ENCODE measurements around the gene EML3. TPM values are rescaled to one million over a fixed set of nuclear protein-coding genes. Genes with fewer than 3 reads are reported as not detected.

Gene EML3
- polyA plus RNA-seq, 6 donors from 2014 or later = 9.7 to 15.5 (median 12.5) TPM

DNA sequence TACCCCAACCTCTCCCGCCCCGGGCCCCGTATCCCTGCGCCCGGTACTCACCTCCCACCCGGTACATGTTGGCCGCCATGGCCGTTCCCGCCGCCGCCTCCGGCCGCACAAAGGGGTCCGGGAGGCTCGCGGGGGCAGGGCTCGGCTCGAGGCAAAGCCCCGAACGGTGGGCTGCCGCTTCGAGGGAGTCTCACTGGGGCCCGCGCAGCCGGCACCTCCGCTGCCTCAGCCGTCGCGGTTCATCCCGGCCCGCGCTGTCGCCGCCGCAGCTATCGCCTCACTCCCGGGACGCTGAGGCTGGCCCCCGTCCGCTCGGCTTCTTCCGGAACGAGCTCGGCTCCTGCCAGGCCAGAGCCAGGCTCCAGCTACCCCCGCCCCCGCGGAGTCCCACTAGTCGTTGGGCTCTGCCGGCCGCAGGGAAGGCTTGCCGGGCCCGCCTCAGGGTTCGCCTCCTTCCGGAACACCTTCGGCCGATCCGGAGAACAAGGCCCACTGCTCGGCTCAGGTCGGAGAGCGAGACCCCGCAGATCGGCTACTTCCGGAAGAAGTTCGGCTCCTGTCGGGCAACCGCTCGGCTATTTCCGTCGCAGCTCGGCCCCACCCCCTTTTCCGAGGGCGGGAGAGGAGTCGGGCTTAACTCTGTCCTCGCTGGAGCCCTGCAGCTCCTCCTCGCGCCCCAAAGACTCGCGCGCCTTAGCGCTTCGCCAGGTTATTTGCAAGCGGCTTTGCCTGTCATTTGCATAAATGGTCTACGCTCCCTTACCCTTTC, 11.0 kb downstream of the EML3 start, which contains the start of gene MTA2:
Gene MTA2, minus strand, starts transcription at position 494 of the 769 bp plus-strand sequence. Its CDS starts 415 bp downstream, at position 79.
- Mint-ChIP-seq H3K27ac (peak within 1 kb of the TSS; percentile 89 to 98 (median 97)), H3K27me3 (no peaks in the 10 kb centered on the region), H3K9me3 (peaks cover 0 to 5% (median 0%) of the 10 kb centered on the region in 7 donors), H3K4me1 (peaks cover 45 to 69% (median 48%) of the 10 kb centered on the region in 3 donors), H3K36me3 (peaks cover 13 to 36% of the 10 kb centered on the region in 2 donors), H3K4me3 (peak within 1 kb of the TSS; percentile 92 to 97 (median 94))
- ATAC-seq (ENCODE audit: low read depth in 2 of 2) (peak; percentile 75 to 79), DNase-seq (peak; percentile 100)

DNA sequence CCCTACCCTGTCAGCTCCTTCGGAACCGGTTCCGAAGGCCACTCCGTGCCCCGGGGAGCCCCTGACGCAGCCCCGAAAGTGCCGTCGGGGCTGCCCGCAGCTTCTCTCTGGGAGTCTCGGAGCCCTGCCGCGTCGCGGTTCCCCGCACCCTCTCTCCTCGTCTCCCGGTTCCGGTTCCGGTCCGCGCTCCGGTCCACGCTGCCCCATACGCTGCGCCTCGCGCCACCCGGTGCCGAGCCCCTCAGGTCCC, 11.5 kb downstream of the EML3 start:
- peaks cover 0 to 5% (median 0%) of the 10 kb centered on the region in 7 donors for H3K9me3 Mint-ChIP-seq
- H3K36me3 Mint-ChIP-seq = peaks cover 13 to 36% of the 10 kb centered on the region in 2 donors
- no peak for DNase-seq
- H3K4me1 Mint-ChIP-seq = peaks cover 45 to 69% (median 48%) of the 10 kb centered on the region in 3 donors
- H3K4me3 Mint-ChIP-seq = peak overlapping the region; percentile 89 to 97 (median 94)
- peak overlapping the region; percentile 81 to 98 (median 90) for H3K27ac Mint-ChIP-seq
- no peaks in the 10 kb centered on the region for H3K27me3 Mint-ChIP-seq
- ATAC-seq (ENCODE audit: low read depth in 2 of 2) = peak in 1 of 2 donors; percentile 2

DNA sequence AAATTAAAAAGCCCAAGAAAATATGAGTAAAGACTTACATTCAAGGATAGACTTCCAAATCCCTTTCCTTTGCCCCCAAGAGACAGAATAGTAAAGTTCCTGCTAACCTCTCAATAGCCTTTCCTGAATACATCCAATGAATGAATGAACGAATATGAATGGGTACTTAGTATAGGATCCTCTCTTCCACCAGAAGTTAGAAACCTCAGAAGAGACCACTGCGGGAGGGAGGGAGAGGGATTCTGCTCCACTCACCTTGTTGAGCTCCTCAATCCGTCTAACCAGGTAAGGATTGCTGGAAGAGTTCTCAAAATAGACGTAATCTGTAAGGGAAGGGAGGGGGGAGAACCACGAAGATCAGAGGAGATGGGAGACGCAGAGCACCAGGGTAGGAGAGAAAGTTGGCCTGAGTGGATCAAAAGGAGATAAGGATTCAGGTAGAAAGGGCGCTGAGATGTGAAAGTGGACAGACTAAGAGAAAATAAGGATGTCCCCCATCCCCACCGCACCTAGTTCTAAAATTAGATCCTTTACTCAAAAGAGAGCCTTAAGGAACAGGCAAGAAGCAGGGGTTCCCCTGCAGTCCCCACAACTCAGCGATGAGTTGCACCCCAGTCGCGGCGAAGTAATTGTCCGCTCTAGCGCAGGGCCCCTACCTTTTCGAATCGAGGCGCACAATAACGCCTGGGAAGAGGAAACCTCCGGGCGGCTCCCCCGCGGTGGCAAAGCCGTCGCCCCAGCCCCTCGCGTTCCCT, 12.0 kb downstream of the EML3 start:
- no peak for DNase-seq
- Mint-ChIP-seq H3K27ac (peak overlapping the region; percentile 87 to 98 (median 92)), H3K4me3 (peak overlapping the region; percentile 89 to 97 (median 94)), H3K27me3 (no peaks in the 10 kb centered on the region), H3K9me3 (peaks cover 0 to 5% (median 0%) of the 10 kb centered on the region in 7 donors), H3K36me3 (peaks cover 13 to 38% of the 10 kb centered on the region in 2 donors), H3K4me1 (peaks cover 45 to 69% (median 48%) of the 10 kb centered on the region in 3 donors)
- ATAC-seq (ENCODE audit: low read depth in 2 of 2) = no peak

DNA sequence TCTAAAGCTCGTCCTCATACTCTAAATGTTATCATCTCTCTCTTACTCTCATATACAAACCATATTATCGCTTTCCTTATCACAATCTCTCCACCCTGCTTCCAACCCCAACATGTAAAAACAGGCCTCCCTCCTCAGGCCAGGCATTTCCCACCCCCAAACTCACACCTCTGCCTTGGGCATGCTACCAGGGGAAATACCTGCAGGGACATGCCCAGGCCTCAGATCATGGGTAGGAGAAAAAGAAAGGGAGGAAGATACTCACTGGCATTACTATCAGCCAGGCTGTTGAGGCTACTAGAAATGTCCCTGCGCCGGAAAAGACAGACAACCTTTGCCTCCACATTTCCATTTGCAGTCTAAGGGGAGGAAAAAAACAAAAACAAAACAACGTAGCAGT, 12.7 kb downstream of the EML3 start:
- no peak for ATAC-seq (ENCODE audit: low read depth in 2 of 2)
- no peak for DNase-seq
- Mint-ChIP-seq H3K4me3 (peak overlapping the region; percentile 89 to 97 (median 94)), H3K36me3 (peaks cover 13 to 45% of the 10 kb centered on the region in 2 donors), H3K4me1 (peaks cover 41 to 66% (median 48%) of the 10 kb centered on the region in 3 donors), H3K27me3 (no peaks in the 10 kb centered on the region), H3K9me3 (peaks cover 0 to 5% (median 0%) of the 10 kb centered on the region in 7 donors), H3K27ac (peak overlapping the region; percentile 66 to 98 (median 94))

DNA sequence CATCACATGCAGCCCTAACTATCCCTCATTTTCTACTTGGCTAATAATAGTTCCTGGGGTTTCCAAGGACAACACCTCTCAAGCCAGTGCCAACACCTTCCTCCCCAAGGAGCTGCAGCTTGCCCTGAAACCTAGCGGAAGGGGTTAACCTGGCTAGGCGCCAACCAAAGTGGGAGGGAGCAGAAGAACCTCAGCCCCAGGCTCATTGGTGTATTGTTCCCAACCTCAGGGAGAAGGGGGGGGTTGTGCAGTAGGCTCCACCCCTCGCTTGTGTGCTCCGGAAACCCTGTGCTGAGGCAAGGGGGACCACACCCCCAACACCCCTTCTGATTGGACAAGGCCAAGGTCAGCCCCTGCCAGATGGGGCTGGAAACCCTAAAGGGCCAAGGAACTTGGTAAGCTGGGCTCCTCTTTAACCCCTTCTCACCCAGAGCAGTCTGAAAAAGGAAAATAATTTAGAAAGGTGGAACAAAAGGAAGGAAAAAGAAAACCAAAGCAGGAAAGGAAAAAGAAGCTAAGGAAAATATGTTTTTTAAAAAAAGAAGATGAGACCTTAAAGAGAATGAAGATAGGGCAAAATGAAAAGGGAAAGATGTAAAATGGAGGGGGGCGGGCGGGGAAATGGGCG, 13.4 kb downstream of the EML3 start:
- Mint-ChIP-seq H3K36me3 (peaks cover 20 to 52% of the 10 kb centered on the region in 2 donors), H3K4me1 (peaks cover 41 to 58% (median 48%) of the 10 kb centered on the region in 3 donors)

DNA sequence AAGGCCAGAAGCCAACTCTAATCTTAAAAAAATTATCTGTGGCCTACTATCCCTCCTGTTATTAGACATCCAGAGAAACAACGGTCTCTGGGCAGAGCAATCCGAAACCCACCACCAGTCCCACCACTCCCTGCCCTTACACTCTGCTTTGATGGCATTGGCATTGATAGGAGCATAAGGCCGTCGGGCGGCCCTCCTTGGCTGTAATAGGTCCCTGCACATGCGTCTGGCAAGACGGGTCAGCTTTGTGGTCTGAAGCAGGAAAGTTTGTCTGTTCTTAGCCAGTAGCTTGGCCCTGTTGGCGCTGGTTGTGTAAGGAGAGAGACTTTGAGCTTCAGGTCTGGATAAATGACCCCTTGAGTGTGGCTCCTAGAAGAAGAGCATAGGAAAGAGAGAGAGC, 17.5 kb downstream of the EML3 start:
- ATAC-seq (ENCODE audit: low read depth in 2 of 2) (no peak), DNase-seq (no peak)
- peaks cover 0 to 5% (median 0%) of the 10 kb centered on the region in 7 donors for H3K9me3 Mint-ChIP-seq
- peaks cover 21 to 58% of the 10 kb centered on the region in 2 donors for H3K36me3 Mint-ChIP-seq
- peak overlapping the region in 1 of 8 donors; percentile 4 for H3K4me3 Mint-ChIP-seq
- H3K27ac Mint-ChIP-seq = peak overlapping the region in 2 of 6 donors; percentile 75 to 84
- no peaks in the 10 kb centered on the region for H3K27me3 Mint-ChIP-seq
- peaks cover 40 to 62% (median 59%) of the 10 kb centered on the region in 3 donors for H3K4me1 Mint-ChIP-seq

More for the DNA sequence above, 13.4 kb downstream of the EML3 start:
- ATAC-seq (ENCODE audit: low read depth in 2 of 2) (peak; percentile 56 to 57), DNase-seq (peak; percentile 88)
- H3K4me3 Mint-ChIP-seq = peak overlapping the region; percentile 87 to 97 (median 92)
- H3K9me3 Mint-ChIP-seq = peaks cover 0 to 5% (median 0%) of the 10 kb centered on the region in 7 donors
- H3K27ac Mint-ChIP-seq = peak overlapping the region; percentile 91 to 98 (median 97)
- H3K27me3 Mint-ChIP-seq = no peaks in the 10 kb centered on the region

DNA sequence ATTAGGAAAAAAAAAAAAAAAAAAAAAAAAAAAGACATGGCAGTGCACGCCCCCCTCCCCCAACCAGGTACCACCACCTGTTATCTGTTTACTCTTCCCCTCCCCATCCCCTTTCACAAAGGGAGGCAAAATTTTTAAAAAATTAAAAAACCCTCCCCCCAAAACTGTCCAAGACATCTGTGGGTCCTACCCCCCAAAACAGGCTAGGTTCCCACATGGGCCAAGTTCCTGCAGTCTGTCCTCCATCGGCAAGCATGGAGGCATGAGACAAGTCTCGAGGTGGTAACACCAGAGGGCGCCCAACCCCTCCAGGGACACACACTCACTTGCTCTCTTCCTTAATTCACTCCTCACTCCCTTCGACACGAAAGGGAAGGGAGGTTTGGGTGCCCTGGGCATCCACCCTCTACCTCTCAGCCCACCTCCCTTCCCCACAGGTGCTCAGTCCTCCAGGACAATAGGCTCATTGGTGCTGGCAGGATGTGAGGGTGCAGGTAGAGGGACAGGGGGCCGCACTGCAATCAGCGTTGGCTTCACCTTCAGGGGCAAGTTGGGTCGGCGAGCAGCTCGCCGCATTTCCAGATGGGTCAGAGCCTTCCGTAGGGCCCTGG, 19.0 kb downstream of the EML3 start:
- Mint-ChIP-seq H3K4me1 (peaks cover 24 to 55% (median 43%) of the 10 kb centered on the region in 3 donors), H3K27me3 (no peaks in the 10 kb centered on the region), H3K27ac (peak overlapping the region in 5 of 6 donors; percentile 57 to 95 (median 91)), H3K4me3 (peak overlapping the region; percentile 67 to 90 (median 82)), H3K36me3 (peaks cover 13 to 42% of the 10 kb centered on the region in 2 donors), H3K9me3 (no peaks in the 10 kb centered on the region)
- DNase-seq = peak; percentile 58
- no peak for ATAC-seq (ENCODE audit: low read depth in 2 of 2)

DNA sequence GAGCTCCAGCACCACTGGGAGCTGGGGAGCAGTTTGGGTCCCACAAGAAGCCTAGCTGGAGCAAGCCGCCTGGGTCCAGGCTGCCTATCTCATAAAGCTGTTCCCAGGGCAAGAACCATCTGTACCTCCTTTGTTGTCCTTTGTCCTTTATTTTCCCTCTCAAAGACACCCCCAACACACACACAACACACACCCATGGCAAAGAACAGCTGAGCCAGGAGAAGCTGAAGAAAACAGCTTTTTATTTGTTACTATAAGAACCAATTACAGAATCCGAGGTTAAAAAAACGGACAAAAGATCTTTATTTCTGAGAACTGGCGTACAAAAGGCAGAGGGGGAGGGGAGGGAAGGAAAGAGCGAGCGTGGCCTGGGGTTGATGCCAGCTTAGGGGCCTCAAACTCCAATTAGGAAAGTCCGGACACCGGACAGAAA, 19.6 kb downstream of the EML3 start:
- no peak for DNase-seq
- Mint-ChIP-seq H3K4me3 (peak overlapping the region in 4 of 8 donors; percentile 25 to 84 (median 61)), H3K9me3 (no peaks in the 10 kb centered on the region), H3K27ac (peak overlapping the region in 2 of 6 donors; percentile 95 to 98), H3K27me3 (no peaks in the 10 kb centered on the region), H3K36me3 (peaks cover 13 to 37% of the 10 kb centered on the region in 2 donors), H3K4me1 (peaks cover 19 to 50% (median 37%) of the 10 kb centered on the region in 3 donors)
- no peak for ATAC-seq (ENCODE audit: low read depth in 2 of 2)

DNA sequence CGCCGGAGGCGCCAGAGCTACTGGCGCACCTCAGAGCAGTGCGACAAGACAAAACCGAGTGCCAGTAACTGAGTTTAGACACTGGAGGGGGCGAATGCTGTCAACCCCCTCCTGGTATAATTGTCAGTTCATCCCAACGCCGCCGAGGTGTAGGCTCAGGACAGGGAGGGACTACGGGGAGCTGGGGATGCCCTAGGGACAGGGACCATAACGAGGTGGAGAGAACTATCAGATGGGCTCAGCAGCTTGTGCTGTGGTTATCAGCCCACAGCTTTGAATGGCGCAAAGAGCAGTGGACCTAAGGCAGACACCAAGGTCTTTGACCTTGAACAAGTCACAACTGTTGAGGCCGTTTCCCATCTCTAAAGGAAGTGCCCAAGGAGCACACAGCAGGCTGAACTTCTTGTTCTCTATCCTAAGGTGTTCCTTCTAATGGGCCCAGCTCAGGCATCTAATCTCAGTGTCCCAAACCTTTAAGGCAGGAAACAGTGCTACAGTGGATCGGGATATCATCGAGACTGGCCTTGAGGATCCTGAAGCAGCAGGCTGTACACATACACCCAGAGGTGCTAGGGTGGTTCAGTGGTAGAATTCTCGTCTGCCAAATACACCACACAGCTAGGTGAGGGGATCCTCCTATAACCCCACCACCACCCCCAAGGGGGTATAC, 20.3 kb downstream of the EML3 start:
- ATAC-seq (ENCODE audit: low read depth in 2 of 2) = no peak

DNA sequence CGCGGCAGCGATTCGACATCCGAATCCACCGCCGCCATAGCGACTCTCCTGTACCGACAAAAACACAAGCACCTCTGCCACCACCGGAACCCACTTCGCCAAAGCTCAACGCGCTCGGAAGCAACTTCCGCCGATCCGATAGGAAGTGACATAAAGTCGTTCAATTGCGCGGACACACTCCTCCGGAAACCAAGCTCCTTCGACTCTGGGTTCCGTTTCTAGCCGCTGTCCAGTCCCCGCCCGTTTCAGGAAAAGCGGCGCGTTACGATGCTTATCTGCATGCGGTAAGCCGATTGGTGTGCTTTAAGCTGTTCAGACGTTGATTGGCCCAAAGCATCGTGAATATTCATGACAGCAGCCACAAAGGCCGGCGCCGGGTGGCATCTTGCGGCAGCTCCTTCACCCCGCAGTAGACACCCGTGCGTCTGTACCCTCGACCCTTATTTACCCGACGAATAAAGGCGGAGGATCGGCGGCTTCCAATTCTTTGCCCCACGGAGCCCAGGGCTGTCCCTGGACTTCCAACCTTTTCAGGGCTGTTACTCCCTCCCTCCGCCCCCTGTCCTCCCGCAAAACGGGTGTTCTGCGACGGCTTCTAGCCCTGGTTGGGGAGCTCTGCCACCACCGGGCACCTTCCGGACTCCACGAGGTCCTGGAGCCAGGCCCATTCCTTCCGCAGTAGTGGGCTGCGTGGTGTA, 21.0 kb downstream of the EML3 start, which contains the start of gene TUT1:
Gene TUT1, minus strand, starts transcription at position 76 of the 698 bp plus-strand sequence. Its CDS starts 38 bp downstream, at position 38.
- Mint-ChIP-seq H3K27ac (peak within 1 kb of the TSS; percentile 67 to 99 (median 98)), H3K4me3 (peak within 1 kb of the TSS; percentile 88 to 99 (median 94)), H3K36me3 (peaks cover 8 to 24% of the 10 kb centered on the region in 2 donors), H3K9me3 (no peaks in the 10 kb centered on the region), H3K4me1 (peaks cover 15 to 46% (median 26%) of the 10 kb centered on the region in 3 donors), H3K27me3 (no peaks in the 10 kb centered on the region)
- DNase-seq = peak; percentile 96
- ATAC-seq (ENCODE audit: low read depth in 2 of 2) = peak; percentile 85 to 89

More for the DNA sequence above, 20.3 kb downstream of the EML3 start:
- Mint-ChIP-seq H3K9me3 (no peaks in the 10 kb centered on the region), H3K4me1 (peaks cover 15 to 46% (median 30%) of the 10 kb centered on the region in 3 donors), H3K36me3 (peaks cover 12 to 29% of the 10 kb centered on the region in 2 donors), H3K4me3 (peak overlapping the region; percentile 88 to 99 (median 94)), H3K27me3 (no peaks in the 10 kb centered on the region), H3K27ac (peak overlapping the region; percentile 67 to 99 (median 98))
- no peak for DNase-seq

DNA sequence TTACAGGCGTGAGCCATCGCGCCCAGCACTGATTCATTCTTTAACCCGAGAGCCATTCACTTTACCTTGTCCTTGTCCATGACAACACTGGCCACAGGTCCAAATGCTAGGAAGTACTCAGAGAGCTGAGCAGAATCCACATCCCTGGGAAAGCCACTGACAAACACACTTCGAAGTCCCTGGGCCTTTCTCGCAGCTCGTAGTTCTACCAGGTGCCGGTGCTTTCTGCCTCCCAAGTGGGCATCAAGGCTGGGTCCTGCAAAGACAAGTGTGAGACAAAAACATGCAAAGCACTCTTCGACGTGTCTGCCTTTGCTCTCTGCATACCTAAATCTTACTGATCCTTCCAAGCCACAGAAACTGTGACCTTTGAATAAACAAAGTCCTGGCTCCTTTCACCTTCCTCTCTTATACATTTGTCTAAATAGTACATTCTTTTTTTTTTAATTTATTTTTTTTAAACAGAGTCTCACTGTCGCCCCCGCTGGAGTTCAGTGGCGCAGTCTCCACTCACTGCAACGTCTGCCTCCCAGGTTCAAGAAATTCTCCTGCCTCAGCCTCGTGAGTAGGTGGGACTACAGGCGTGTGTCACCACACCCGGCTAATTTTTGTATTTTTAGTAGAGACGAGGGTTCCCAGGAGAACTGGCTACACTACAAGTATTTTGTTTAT, 23.5 kb downstream of the EML3 start:
- H3K4me3 Mint-ChIP-seq = peak overlapping the region in 3 of 8 donors; percentile 88 to 99 (median 88)
- peak overlapping the region in 2 of 6 donors; percentile 29 to 95 for H3K27ac Mint-ChIP-seq
- ATAC-seq (ENCODE audit: low read depth in 2 of 2) = no peak

More for the DNA sequence above, 23.5 kb downstream of the EML3 start:
- DNase-seq = no peak
- H3K4me1 Mint-ChIP-seq = peaks cover 15 to 49% (median 26%) of the 10 kb centered on the region in 3 donors
- H3K27me3 Mint-ChIP-seq = no peaks in the 10 kb centered on the region
- no peaks in the 10 kb centered on the region for H3K9me3 Mint-ChIP-seq
- peaks cover under 1 to 7% of the 10 kb centered on the region in 2 donors for H3K36me3 Mint-ChIP-seq

Data from naive B cell (primary cell).